ENCODE measurements around the gene RNF150.

DNA sequence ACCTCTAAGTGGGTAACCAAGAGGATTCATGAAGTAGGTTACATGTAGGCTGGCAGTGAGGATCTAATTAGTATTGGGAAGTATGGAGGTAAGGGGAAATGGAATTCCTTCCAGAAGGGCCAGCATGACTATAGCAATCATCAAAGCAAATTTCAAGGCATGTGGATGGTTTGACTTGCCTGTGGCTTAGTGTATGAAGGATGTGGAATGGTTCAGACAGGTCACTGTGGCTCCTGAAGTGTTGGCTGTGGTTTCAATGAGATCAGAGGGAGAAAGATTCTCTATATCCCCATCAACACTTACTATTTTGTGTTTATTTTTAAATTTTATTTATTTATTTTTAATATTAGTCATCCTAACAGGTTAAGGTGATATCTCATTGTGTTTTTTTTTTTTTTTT, 255.5 kb downstream of the RNF150 start:
- TF ChIP-seq, protein P1, sequence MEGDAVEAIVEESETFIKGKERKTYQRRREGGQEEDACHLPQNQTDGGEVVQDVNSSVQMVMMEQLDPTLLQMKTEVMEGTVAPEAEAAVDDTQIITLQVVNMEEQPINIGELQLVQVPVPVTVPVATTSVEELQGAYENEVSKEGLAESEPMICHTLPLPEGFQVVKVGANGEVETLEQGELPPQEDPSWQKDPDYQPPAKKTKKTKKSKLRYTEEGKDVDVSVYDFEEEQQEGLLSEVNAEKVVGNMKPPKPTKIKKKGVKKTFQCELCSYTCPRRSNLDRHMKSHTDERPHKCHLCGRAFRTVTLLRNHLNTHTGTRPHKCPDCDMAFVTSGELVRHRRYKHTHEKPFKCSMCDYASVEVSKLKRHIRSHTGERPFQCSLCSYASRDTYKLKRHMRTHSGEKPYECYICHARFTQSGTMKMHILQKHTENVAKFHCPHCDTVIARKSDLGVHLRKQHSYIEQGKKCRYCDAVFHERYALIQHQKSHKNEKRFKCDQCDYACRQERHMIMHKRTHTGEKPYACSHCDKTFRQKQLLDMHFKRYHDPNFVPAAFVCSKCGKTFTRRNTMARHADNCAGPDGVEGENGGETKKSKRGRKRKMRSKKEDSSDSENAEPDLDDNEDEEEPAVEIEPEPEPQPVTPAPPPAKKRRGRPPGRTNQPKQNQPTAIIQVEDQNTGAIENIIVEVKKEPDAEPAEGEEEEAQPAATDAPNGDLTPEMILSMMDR (IDR thresholded peaks at IDR 0.05) = no peak
- no peak for TF ChIP-seq POLR2A (IDR thresholded peaks at IDR 0.05)

Measured in adrenal gland (tissue), 5 donors.